Measurements from ENCODE around the gene IFITM5.
"Not testable (repeated sequence)": the region's sequence is repeated elsewhere in the genome, so short reads cannot be mapped to it uniquely, and the experiment has no call there.

Gene IFITM5

DNA sequence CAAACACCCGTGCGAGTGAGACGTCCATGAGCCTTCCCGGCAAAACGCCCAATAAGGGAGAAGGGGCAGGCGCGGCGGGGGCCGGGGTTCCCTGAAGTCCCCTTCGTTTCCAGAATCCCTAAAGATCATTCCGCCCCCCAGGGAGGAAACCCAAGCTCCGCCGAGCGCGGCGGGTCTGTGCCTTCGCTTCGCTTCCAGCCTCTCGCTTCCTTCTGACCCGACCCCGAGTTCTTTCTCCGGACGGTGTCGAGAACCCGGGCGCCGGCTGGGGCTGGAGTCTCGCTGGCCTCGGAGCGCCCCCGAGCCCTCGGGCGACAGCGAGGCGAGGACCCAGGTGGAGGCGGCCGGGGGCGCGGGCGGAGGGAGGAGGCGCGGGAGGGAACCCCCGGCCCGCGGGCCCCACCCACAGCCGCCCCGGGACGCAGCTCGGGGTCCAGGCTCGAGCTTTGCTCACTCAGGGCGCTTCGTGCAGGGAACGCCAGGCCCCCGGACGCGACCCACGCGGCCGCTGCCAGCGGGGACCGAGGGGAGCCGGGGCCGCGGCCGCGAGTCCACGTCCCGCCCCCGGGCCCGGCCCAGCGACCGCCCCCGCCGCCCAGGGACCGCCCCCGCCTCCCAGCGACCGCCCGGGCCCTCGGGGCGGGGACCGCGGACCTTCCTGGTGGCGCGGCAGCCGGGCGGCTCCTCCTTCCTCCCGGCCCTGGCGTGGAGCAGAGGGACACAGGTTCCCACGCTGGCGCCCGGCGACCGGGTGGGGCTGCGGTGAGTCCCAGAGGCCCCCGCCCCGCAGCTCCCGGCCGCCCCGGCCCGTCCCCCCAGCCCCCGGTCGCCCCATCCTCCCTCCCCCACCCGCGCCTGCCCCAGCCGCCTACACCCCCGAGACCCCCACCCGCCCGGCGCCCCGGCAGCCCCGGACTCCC, 10.6 kb downstream of the IFITM5 start, which contains the start of gene PGGHG:
PGGHG (plus strand) TSS at position 649 of the 920 bp plus-strand sequence. CDS start 691 bp downstream, outside the sequence.
- TF ChIP-seq, protein P1, sequence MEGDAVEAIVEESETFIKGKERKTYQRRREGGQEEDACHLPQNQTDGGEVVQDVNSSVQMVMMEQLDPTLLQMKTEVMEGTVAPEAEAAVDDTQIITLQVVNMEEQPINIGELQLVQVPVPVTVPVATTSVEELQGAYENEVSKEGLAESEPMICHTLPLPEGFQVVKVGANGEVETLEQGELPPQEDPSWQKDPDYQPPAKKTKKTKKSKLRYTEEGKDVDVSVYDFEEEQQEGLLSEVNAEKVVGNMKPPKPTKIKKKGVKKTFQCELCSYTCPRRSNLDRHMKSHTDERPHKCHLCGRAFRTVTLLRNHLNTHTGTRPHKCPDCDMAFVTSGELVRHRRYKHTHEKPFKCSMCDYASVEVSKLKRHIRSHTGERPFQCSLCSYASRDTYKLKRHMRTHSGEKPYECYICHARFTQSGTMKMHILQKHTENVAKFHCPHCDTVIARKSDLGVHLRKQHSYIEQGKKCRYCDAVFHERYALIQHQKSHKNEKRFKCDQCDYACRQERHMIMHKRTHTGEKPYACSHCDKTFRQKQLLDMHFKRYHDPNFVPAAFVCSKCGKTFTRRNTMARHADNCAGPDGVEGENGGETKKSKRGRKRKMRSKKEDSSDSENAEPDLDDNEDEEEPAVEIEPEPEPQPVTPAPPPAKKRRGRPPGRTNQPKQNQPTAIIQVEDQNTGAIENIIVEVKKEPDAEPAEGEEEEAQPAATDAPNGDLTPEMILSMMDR (IDR thresholded peaks at IDR 0.05; ENCODE audit: control extremely low read depth, extremely low read depth, low read depth, missing control alignments), result no peak
- DNase-seq (ENCODE audit: extremely low spot score), result peak; percentile 90
- ChIA-PET POLR2A (no interaction called here), CTCF (interaction anchor here (1.0 to 1.3 kb wide), 2 partner anchors 20 to 38 kb away, joined by 3 to 4 read pairs; no protein-coding TSS in a partner anchor)

DNA sequence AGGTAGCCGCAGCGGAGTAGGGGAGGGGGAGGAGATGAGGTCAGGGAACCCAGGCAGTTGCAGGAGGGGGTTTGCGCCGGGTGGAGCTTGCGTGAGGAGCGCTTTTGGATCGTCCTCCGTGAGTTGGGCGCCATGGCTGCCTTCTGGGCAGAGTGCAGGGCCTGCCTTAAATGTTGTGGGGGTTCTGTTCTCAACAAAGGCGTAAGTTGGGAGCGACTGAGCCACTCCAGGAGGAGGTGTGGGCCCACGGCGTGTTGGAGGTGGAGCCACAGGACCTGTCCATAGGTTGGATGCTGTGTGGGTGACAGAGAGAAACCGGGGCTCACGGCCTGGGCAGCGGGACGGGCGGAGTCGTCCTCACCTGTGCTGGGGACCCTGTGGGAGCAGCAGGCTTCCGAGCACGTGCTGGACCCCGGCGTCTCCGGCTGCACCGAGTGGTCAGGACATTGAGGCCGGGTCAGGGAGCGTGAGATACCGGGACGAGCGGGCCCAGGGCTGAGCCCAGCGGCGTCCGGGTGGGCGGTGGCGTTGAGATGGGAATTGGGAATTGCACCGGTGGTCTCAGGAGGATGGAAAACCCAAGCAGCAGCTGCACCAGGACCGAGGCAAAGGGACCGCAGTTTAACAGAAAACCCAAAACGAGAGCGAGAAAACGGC, 11.4 kb downstream of the IFITM5 start:
- ChIA-PET CTCF (interaction anchor here (1.3 kb wide), 1 partner anchor 37 kb away, joined by 4 read pairs; no protein-coding TSS in a partner anchor), POLR2A (no interaction called here)
- TF ChIP-seq, protein P1 (IDR thresholded peaks at IDR 0.05; ENCODE audit: control extremely low read depth, extremely low read depth, low read depth, missing control alignments), result no peak
- DNase-seq (ENCODE audit: extremely low spot score), result no peak

DNA sequence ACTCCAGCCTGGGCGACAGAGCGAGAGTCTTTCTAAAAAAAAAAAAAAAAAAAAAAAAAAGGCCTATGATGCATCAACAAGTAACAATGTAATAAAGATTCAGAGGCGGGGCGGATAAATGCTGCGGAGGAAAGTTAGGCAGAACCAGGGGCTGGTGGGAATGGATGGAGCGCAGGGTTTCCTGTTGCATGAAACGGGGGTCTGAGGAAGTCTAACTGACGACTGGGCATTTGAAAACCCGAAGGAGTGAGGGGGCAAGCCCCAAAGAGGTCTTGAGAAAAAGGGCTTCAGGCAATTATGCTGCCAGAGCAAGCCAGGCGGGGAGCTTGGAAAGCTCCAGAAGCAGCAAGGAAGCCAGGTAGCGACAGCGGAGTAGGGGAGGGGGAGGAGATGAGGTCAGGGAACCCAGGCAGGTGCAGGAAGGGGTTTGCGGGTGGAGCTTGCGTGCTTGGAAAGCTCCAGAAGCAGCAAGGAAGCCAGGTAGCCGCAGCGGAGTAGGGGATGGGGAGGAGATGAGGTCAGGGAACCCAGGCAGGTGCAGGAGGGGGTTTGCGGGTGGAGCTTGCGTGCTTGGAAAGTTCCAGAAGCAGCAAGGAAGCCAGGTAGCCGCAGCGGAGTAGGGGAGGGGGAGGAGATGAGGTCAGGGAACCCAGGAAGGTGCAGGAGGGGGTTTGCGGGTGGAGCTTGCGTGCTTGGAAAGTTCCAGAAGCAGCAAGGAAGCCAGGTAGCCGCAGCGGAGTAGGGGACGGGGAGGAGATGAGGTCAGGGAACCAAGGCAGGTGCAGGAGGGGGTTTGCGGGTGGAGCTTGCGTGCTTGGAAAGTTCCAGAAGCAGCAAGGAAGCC, 12.1 kb downstream of the IFITM5 start:
- CTCF ChIA-PET, result interaction anchor here (0.7 to 1.3 kb wide), 2 partner anchors 10 to 36 kb away, joined by 3 to 4 read pairs; no protein-coding TSS in a partner anchor
- DNase-seq (ENCODE audit: extremely low spot score); POLR2A ChIA-PET: not testable (repeated sequence)

DNA sequence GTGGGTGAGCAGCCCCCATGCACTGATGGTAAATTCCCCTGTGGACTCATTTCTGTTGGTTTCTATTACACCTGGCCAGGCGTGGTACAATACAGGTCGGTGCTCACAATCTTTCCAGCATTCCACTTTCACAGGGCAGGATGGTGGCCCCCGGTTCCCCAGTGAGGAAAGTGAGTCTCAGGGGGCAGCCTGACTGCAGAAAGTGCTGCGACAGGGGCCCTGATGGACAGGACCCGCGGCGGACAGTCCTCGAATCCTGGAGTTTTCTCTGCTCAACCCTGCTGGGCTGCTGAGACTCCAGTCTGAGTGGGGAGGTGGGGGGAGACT, 13.5 kb downstream of the IFITM5 start:
- TF ChIP-seq, protein P1 (IDR thresholded peaks at IDR 0.05; ENCODE audit: control extremely low read depth, extremely low read depth, low read depth, missing control alignments), result no peak
- DNase-seq (ENCODE audit: extremely low spot score), result no peak
- CTCF ChIA-PET, result interaction anchor here (0.8 kb wide), 1 partner anchor 36 kb away, joined by 4 read pairs; no protein-coding TSS in a partner anchor
- POLR2A ChIA-PET, result no interaction called here

DNA sequence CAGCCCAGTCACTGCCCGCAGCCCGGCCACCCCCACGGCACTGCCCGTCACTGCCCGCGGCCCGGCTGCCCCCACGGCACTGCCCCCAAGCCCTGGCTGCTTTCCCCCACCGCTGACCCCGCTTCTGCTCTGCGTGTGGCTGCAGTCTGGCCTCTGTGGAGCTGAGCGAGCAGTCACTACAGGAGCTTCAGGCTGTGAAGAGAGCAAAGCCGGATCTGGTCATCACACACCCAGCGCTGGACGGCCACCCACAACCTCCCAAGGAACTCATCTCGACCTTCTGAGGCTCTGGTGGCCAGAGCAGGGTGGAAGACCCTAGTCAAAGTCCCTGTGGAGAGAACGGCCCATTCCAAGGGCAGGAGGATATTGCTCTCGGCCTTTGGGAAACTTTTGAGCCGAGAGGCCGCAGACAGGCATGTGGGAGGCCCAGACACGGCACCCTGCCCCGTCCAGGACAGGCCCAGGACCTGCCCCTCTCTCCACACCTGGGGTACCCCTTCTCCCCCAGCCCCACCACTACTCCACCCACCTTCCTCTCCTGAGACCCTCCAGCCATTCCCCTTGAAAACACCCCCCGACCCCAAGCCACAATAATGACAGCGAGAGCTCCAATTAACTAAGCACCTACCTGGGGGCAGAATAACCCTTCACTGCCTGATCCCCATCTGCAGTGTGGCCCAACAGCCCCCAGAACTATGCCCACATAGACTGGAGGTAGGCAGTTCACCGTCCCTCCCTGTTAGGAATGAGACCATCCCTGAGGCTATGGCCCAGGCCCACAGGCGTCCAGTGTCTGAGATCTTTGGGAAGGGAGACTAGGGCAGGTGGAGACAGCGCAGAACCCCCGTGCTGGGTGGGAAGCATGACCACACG, 14.1 kb downstream of the IFITM5 start:
- POLR2A ChIA-PET, result no interaction called here
- TF ChIP-seq, protein P1 (IDR thresholded peaks at IDR 0.05; ENCODE audit: control extremely low read depth, extremely low read depth, low read depth, missing control alignments), result no peak

More for the DNA sequence above, 14.1 kb downstream of the IFITM5 start:
- no peak for DNase-seq (ENCODE audit: extremely low spot score)
- CTCF ChIA-PET, result interaction anchor here (0.8 to 2.0 kb wide), 2 partner anchors 33 to 35 kb away, joined by 3 to 7 read pairs; no protein-coding TSS in a partner anchor
